HCT116 (cell line): Measurements from ENCODE around the gene ENOX1. TPM values are rescaled to one million over a fixed set of nuclear protein-coding genes. Genes with fewer than 3 reads are reported as not detected.

Experiments used
- ATAC-seq: fragments of 200-7000 bp; cut with Tn5 transposase; 2 replicates; pipeline ENCODE4 v1.9.1; 2020; ENCODE audit warnings: mild to moderate bottlenecking, moderate library complexity
- BruUV-seq: library from RNA; stranded (reverse); fragments of 400-500 nt; replicated peaks from 2 replicates; lab custom pipeline; 2021; lab: Mats Ljungman, UMichigan
- CTCF ChIA-PET: fragments of 300-600 bp; sonication (Branson Sonifier 250); formaldehyde crosslinking; loops from one replicate; lab custom pipeline; 2021; ENCODE audit warnings: antibody characterized with exemption; lab: Charles Lee
- POLR2A ChIA-PET: fragments of 300-600, 350-600 bp; sonication (Branson Sonifier 250); formaldehyde crosslinking; loops from one replicate; lab custom pipeline; 2021; ENCODE audit warnings: antibody characterized with exemption; lab: Charles Lee
- RAD21 ChIA-PET, 2 experiments: fragments of 300-600 bp; sonication (Branson Sonifier 250); formaldehyde crosslinking; loops; one replicate each; lab custom pipeline; 2023; ENCODE audit warnings: low total read pairs in 2 of 2; ENCODE audit not compliant: uncharacterized antibody in 2 of 2, unreplicated experiment in 2 of 2, low non-redundant PET in 1 of 2; lab: Charles Lee
- DNase-seq: peaks from one replicate; pipeline ENCODE4 v3.0.0-alpha.2; 2010; ENCODE audit warnings: low read depth, low spot score
- H2AFZ ChIP-seq: fragments of 200-600 bp; shearing (Covaris generic), sonication (generic); 2 replicates; pipeline ENCODE4 v1.6.1; 2017; ENCODE audit warnings: low read depth, mixed run types, mixed read lengths, antibody characterized with exemption, low read length; ENCODE audit not compliant: poor library complexity, severe bottlenecking
- H3K27ac ChIP-seq: 2 replicates; pipeline ENCODE4 v1.5.1; 2012; ENCODE audit warnings: low read depth, low read length
- H3K27me3 ChIP-seq: fragments of 200-600 bp; sonication (generic); 2 replicates; pipeline ENCODE4 v1.6.1; 2016; ENCODE audit warnings: mixed run types, low read length, mixed read lengths; ENCODE audit not compliant: insufficient read depth
- H3K36me3 ChIP-seq, 2 experiments: fragments of 200-500 bp in 1 of 2; fragments of 200-600 bp in 1 of 2; sonication (Bioruptor generic) in 1 of 2; sonication (generic) in 1 of 2; 2 replicates each; pipeline versions ENCODE4 v1.5.1 to v1.6.1; 2014 to 2016; ENCODE audit warnings: low read length in 2 of 2, inconsistent platforms in 1 of 2, mixed read lengths in 1 of 2, mixed run types in 1 of 2; ENCODE audit not compliant: insufficient read depth in 2 of 2, control insufficient read depth in 1 of 2
- H3K4me1 ChIP-seq, 2 experiments: fragments of 200-600 bp in 1 of 2; sonication (generic) in 1 of 2; 2 replicates each; pipeline versions ENCODE4 v1.5.1 to v1.6.1; 2012 to 2017; ENCODE audit warnings: low read length in 2 of 2, inconsistent platforms in 1 of 2, mild to moderate bottlenecking in 1 of 2, mixed read lengths in 1 of 2, mixed run types in 1 of 2, moderate library complexity in 1 of 2; ENCODE audit not compliant: insufficient read depth in 2 of 2, control insufficient read depth in 1 of 2
- H3K4me2 ChIP-seq: fragments of 200-600 bp; sonication (generic); 2 replicates; pipeline ENCODE4 v1.6.1; 2017; ENCODE audit warnings: mixed run types, low read length, mixed read lengths
- H3K4me3 ChIP-seq, 2 experiments: fragments of 200-600 bp in 1 of 2; sonication (generic) in 1 of 2; replicated peaks in 1 of 2; 2 replicates each; pipeline ENCODE4 v1.5.1; 2011 to 2016; ENCODE audit warnings: low read length in 2 of 2, control low read depth in 1 of 2, low read depth in 1 of 2, mild to moderate bottlenecking in 1 of 2, mixed read lengths in 1 of 2, mixed run types in 1 of 2
- H3K79me2 ChIP-seq: fragments of 200-600 bp; sonication (generic); 2 replicates; pipeline ENCODE4 v1.6.1; 2017; ENCODE audit warnings: mild to moderate bottlenecking, mixed run types, low read length, moderate library complexity, mixed read lengths; ENCODE audit not compliant: insufficient read depth
- H3K9ac ChIP-seq: fragments of 200-600 bp; sonication (generic); 2 replicates; pipeline ENCODE4 v1.6.1; 2016; ENCODE audit warnings: low read length, mixed read lengths
- H3K9me2 ChIP-seq: fragments of 200-600 bp; sonication (generic), shearing (Covaris generic); 2 replicates; pipeline ENCODE4 v1.6.1; 2017; ENCODE audit warnings: mixed run types, mild to moderate bottlenecking, moderate library complexity; ENCODE audit not compliant: insufficient read depth
- H3K9me3 ChIP-seq, 2 experiments: fragments of 200-500 bp in 1 of 2; fragments of 200-600 bp in 1 of 2; sonication (Bioruptor generic) in 1 of 2; sonication (generic) in 1 of 2; 2 replicates each; pipeline ENCODE4 v1.6.1; 2014 to 2017; ENCODE audit warnings: low read length in 2 of 2, mixed read lengths in 2 of 2, inconsistent platforms in 1 of 2, low read depth in 1 of 2, mild to moderate bottlenecking in 1 of 2, mixed run types in 1 of 2, moderate library complexity in 1 of 2; ENCODE audit not compliant: control insufficient read depth in 1 of 2, insufficient read depth in 1 of 2
- H4K20me1 ChIP-seq: fragments of 200-600 bp; sonication (generic), shearing (Covaris generic); 2 replicates; pipeline ENCODE4 v1.6.1; 2017; ENCODE audit warnings: mixed run types, mild to moderate bottlenecking, moderate library complexity; ENCODE audit not compliant: insufficient read depth
- CBX3 ChIP-seq: IDR thresholded peaks from 2 replicates; pipeline ENCODE4 v1.6.1; 2012; ENCODE audit warnings: low read depth
- CEBPB ChIP-seq: IDR thresholded peaks from 2 replicates; pipeline ENCODE4 v1.6.1; 2012; ENCODE audit warnings: low read depth
- EGR1 ChIP-seq: IDR thresholded peaks from 2 replicates; pipeline ENCODE4 v1.6.1; 2012; ENCODE audit warnings: low read depth
- ELF1 ChIP-seq: IDR thresholded peaks from 2 replicates; pipeline ENCODE4 v1.6.1; 2012; ENCODE audit warnings: low read depth, borderline replicate concordance
- EZH2 ChIP-seq: fragments of 200-600 bp; sonication (generic); IDR thresholded peaks from 2 replicates; pipeline ENCODE4 v1.6.1; 2017; ENCODE audit warnings: antibody characterized with exemption, mixed run types
- EZH2phosphoT487 ChIP-seq: fragments of 200-600 bp; IDR thresholded peaks from 2 replicates; pipeline ENCODE4 v1.6.1; 2018; ENCODE audit warnings: antibody characterized with exemption, borderline replicate concordance
- FOSL1 ChIP-seq: IDR thresholded peaks from 2 replicates; pipeline ENCODE4 v1.6.1; 2012; ENCODE audit warnings: low read depth
- POLR2A ChIP-seq: IDR thresholded peaks from 2 replicates; pipeline ENCODE4 v1.7.0; 2011; ENCODE audit warnings: borderline replicate concordance; ENCODE audit not compliant: insufficient read depth, insufficient read length; ENCODE audit errors: extremely low read depth
- POLR2AphosphoS5 ChIP-seq: IDR thresholded peaks from 2 replicates; pipeline ENCODE4 v1.6.1; 2011; ENCODE audit warnings: mild to moderate bottlenecking, low read depth, low read length, moderate library complexity
- RAD21 ChIP-seq: IDR thresholded peaks from 2 replicates; pipeline ENCODE4 v1.6.1; 2012; ENCODE audit warnings: low read depth, mild to moderate bottlenecking
- SIN3A ChIP-seq: IDR thresholded peaks from 2 replicates; pipeline ENCODE4 v1.6.1; 2012; ENCODE audit warnings: low read depth
- SP1 ChIP-seq: IDR thresholded peaks from 2 replicates; pipeline ENCODE4 v1.6.1; 2012; ENCODE audit warnings: low read depth
- SRF ChIP-seq: IDR thresholded peaks from 2 replicates; pipeline ENCODE4 v1.6.1; 2012; ENCODE audit warnings: low read depth
- TCF7L2 ChIP-seq: IDR thresholded peaks from 2 replicates; pipeline ENCODE4 v1.7.0; 2011; ENCODE audit warnings: borderline replicate concordance, inconsistent platforms; ENCODE audit not compliant: insufficient read depth, insufficient read length; ENCODE audit errors: extremely low read depth
- ZFX ChIP-seq: fragments of 450-650 bp; IDR thresholded peaks from 2 replicates; pipeline ENCODE4 v1.6.1; 2017
- intact Hi-C: fragments of 100-400 bp; cut with micrococcal nuclease; formaldehyde crosslinking; loops from 2 replicates; pipeline ENCODE4 v1.10.0; 2022
- total RNA-seq: library from RNA; stranded (reverse); gene quantifications from one replicate; pipeline ENCODE4 v1.2.1, GENCODE V29; 2021; ENCODE audit not compliant: unreplicated experiment
- TF ChIP-seq, protein P1 (sequence below): IDR thresholded peaks from 2 replicates; pipeline ENCODE4 v1.6.1; 2012
- TF ChIP-seq, protein P2 (sequence below): IDR thresholded peaks from 2 replicates; pipeline ENCODE4 v1.6.1; 2011; ENCODE audit warnings: mild to moderate bottlenecking, low read length, moderate library complexity; ENCODE audit not compliant: insufficient replicate concordance; ENCODE audit errors: extremely low read depth
- TF ChIP-seq, protein P3 (sequence below): IDR thresholded peaks from 2 replicates; pipeline ENCODE4 v1.6.1; 2012; ENCODE audit warnings: low read depth

The ENOX1 gene
- total RNA-seq, 1 experiment from 2014 or later = 4.5 TPM

DNA sequence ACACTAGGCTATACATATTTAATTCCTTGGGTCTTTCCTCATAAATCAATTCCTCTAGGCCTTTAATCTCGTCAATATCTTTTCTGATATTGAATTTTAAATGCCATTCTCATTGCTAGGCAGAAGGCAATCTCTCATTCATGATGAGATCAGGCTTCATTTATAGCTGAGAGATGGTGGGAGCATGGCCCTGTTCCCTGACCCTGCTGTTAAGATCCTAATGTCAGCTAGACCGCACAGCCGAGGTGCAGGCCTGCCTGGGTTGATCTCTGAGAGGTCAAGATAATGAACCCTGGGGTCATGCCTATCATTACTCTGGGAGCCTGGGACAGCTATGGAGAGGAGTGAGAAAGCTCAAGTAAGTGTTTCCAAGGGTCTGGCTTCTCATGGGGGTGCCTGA, 509.6 kb downstream of the ENOX1 start:
- TF ChIP-seq, protein P1, sequence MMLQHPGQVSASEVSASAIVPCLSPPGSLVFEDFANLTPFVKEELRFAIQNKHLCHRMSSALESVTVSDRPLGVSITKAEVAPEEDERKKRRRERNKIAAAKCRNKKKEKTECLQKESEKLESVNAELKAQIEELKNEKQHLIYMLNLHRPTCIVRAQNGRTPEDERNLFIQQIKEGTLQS = no peak
- TF ChIP-seq EZH2 (no peak), SIN3A (no peak), TCF7L2 (no peak), EZH2phosphoT487 (no peak), EGR1 (no peak), CBX3 (no peak), ZFX (no peak), SRF (no peak), POLR2A (no peak), FOSL1 (no peak), POLR2AphosphoS5 (no peak), RAD21 (no peak), CEBPB (no peak), SP1 (no peak), ELF1 (no peak)
- TF ChIP-seq, protein P2, sequence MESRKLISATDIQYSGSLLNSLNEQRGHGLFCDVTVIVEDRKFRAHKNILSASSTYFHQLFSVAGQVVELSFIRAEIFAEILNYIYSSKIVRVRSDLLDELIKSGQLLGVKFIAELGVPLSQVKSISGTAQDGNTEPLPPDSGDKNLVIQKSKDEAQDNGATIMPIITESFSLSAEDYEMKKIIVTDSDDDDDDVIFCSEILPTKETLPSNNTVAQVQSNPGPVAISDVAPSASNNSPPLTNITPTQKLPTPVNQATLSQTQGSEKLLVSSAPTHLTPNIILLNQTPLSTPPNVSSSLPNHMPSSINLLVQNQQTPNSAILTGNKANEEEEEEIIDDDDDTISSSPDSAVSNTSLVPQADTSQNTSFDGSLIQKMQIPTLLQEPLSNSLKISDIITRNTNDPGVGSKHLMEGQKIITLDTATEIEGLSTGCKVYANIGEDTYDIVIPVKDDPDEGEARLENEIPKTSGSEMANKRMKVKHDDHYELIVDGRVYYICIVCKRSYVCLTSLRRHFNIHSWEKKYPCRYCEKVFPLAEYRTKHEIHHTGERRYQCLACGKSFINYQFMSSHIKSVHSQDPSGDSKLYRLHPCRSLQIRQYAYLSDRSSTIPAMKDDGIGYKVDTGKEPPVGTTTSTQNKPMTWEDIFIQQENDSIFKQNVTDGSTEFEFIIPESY = no peak
- TF ChIP-seq, protein P3, sequence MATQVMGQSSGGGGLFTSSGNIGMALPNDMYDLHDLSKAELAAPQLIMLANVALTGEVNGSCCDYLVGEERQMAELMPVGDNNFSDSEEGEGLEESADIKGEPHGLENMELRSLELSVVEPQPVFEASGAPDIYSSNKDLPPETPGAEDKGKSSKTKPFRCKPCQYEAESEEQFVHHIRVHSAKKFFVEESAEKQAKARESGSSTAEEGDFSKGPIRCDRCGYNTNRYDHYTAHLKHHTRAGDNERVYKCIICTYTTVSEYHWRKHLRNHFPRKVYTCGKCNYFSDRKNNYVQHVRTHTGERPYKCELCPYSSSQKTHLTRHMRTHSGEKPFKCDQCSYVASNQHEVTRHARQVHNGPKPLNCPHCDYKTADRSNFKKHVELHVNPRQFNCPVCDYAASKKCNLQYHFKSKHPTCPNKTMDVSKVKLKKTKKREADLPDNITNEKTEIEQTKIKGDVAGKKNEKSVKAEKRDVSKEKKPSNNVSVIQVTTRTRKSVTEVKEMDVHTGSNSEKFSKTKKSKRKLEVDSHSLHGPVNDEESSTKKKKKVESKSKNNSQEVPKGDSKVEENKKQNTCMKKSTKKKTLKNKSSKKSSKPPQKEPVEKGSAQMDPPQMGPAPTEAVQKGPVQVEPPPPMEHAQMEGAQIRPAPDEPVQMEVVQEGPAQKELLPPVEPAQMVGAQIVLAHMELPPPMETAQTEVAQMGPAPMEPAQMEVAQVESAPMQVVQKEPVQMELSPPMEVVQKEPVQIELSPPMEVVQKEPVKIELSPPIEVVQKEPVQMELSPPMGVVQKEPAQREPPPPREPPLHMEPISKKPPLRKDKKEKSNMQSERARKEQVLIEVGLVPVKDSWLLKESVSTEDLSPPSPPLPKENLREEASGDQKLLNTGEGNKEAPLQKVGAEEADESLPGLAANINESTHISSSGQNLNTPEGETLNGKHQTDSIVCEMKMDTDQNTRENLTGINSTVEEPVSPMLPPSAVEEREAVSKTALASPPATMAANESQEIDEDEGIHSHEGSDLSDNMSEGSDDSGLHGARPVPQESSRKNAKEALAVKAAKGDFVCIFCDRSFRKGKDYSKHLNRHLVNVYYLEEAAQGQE = no peak
- TF ChIP-seq, all 23 proteins: peak for 0
- peaks cover 4% of the 10 kb centered on the region; the same call in 1 of the 2 replicates for H3K27me3 ChIP-seq
- H3K4me2 ChIP-seq = no peak overlapping the region
- no TSS peak for BruUV-seq
- CTCF ChIA-PET = no interaction called here
- no peaks in the 10 kb centered on the region for H3K36me3 ChIP-seq
- H3K27ac ChIP-seq = no peak overlapping the region
- no peaks in the 10 kb centered on the region for H4K20me1 ChIP-seq
- POLR2A ChIA-PET = no interaction called here
- no peak for DNase-seq
- no peak overlapping the region for H3K9ac ChIP-seq
- intact Hi-C loops = no loop called here
- H3K79me2 ChIP-seq = no peaks in the 10 kb centered on the region
- H3K4me1 ChIP-seq = no peaks in the 10 kb centered on the region
- H3K9me2 ChIP-seq = no peaks in the 10 kb centered on the region
- ATAC-seq = no peak
- RAD21 ChIA-PET = no interaction called here
- H2AFZ ChIP-seq = no peak overlapping the region
- no peak overlapping the region for H3K4me3 ChIP-seq
- no peaks in the 10 kb centered on the region for H3K9me3 ChIP-seq
